GM23338 (cell line): ENCODE data around the gene POLR2L. TPM values are rescaled to one million over a fixed set of nuclear protein-coding genes. Genes with fewer than 3 reads are reported as not detected.

ENCODE experiments used
- ATAC-seq: fragments of 200-7000 bp; cut with Tn5 transposase; 3 replicates; pipeline ENCODE4 v1.9.1; 2020
- DNase-seq: peaks from one replicate; pipeline ENCODE4 v3.0.0-alpha.2; 2015; ENCODE audit warnings: low spot score
- H2AFZ ChIP-seq: fragments of 200-600 bp; sonication (generic); 2 replicates; pipeline ENCODE4 v1.8.0; 2016; ENCODE audit warnings: antibody characterized with exemption, mild to moderate bottlenecking, moderate library complexity
- H3F3A ChIP-seq: fragments of 200-600 bp; sonication (generic); replicated peaks from 2 replicates; pipeline ENCODE4 v1.8.0; 2017; ENCODE audit warnings: antibody characterized with exemption, mixed run types, low read depth
- H3K27ac ChIP-seq: fragments of 200-600 bp; sonication (generic); 2 replicates; pipeline ENCODE4 v1.6.1; 2016; ENCODE audit warnings: low read depth
- H3K27me3 ChIP-seq: fragments of 200-600 bp; sonication (generic); 2 replicates; pipeline ENCODE4 v1.8.0; 2016; ENCODE audit warnings: mild to moderate bottlenecking, mixed run types, moderate library complexity; ENCODE audit not compliant: insufficient read depth
- H3K36me3 ChIP-seq: fragments of 200-600 bp; sonication (generic); 2 replicates; pipeline ENCODE4 v1.8.0; 2016; ENCODE audit warnings: mild to moderate bottlenecking; ENCODE audit not compliant: insufficient read depth
- H3K4me1 ChIP-seq: fragments of 200-600 bp; sonication (generic); 2 replicates; pipeline ENCODE4 v1.8.0; 2016; ENCODE audit warnings: mild to moderate bottlenecking, moderate library complexity; ENCODE audit not compliant: insufficient read depth
- H3K4me2 ChIP-seq: fragments of 200-600 bp; sonication (generic); 2 replicates; pipeline ENCODE4 v1.7.1; 2017; ENCODE audit warnings: mixed run types
- H3K4me3 ChIP-seq: fragments of 200-600 bp; sonication (generic); 2 replicates; pipeline ENCODE4 v1.6.1; 2016; ENCODE audit warnings: mixed run types
- H3K79me2 ChIP-seq: fragments of 200-600 bp; sonication (generic); replicated peaks from 2 replicates; pipeline ENCODE4 v1.8.0; 2017; ENCODE audit warnings: mild to moderate bottlenecking; ENCODE audit not compliant: insufficient read depth
- H3K9me2 ChIP-seq: fragments of 200-600 bp; sonication (generic); 2 replicates; pipeline ENCODE4 v1.8.0; 2017; ENCODE audit not compliant: insufficient read depth
- H4K20me1 ChIP-seq: fragments of 200-600 bp; sonication (generic); replicated peaks from 2 replicates; pipeline ENCODE4 v1.8.0; 2017; ENCODE audit warnings: mild to moderate bottlenecking; ENCODE audit not compliant: insufficient read depth
- H3K27ac Mint-ChIP-seq: 2 replicates; pipeline ENCODE4 v1.8.0; 2020; ENCODE audit warnings: inconsistent platforms, mild to moderate bottlenecking, moderate library complexity, mixed read lengths
- H3K27me3 Mint-ChIP-seq: 3 replicates; pipeline ENCODE4 v1.8.0; 2022; ENCODE audit warnings: low read depth, mild to moderate bottlenecking, moderate library complexity, mixed read lengths, inconsistent platforms; ENCODE audit not compliant: insufficient read depth, poor library complexity
- H3K36me3 Mint-ChIP-seq: 3 replicates; pipeline ENCODE4 v1.8.0; 2021; ENCODE audit warnings: low read depth, mild to moderate bottlenecking, inconsistent platforms, moderate library complexity, mixed read lengths
- H3K4me1 Mint-ChIP-seq: 3 replicates; pipeline ENCODE4 v1.8.0; 2020; ENCODE audit warnings: mild to moderate bottlenecking, inconsistent platforms, mixed read lengths
- H3K4me3 Mint-ChIP-seq: 3 replicates; pipeline ENCODE4 v1.8.0; 2021; ENCODE audit warnings: moderate library complexity, mild to moderate bottlenecking, inconsistent platforms, mixed read lengths
- H3K9me3 Mint-ChIP-seq: 3 replicates; pipeline ENCODE4 v1.8.0; 2020; ENCODE audit warnings: moderate library complexity, mild to moderate bottlenecking, inconsistent platforms, mixed read lengths
- CREB1 ChIP-seq: fragments of 250-450 bp; sonication (Bioruptor Pico); IDR thresholded peaks from 2 replicates; pipeline ENCODE4 v1.5.0; 2020; ENCODE audit warnings: low read depth, mild to moderate bottlenecking, moderate library complexity
- CTCF ChIP-seq, 2 experiments: fragments of 200-600 bp in 1 of 2; sonication (generic) in 1 of 2; conservative IDR thresholded peaks; 2 replicates each; pipeline versions ENCODE4 v1.5.1 to v1.6.1; 2016 to 2017; ENCODE audit warnings: antibody characterized with exemption in 2 of 2, low read depth in 2 of 2, mild to moderate bottlenecking in 2 of 2, moderate library complexity in 1 of 2
- EZH2 ChIP-seq: fragments of 200-600 bp; sonication (generic); IDR thresholded peaks from one replicate; pipeline ENCODE4 v1.8.0; 2017; ENCODE audit warnings: antibody characterized with exemption, mild to moderate bottlenecking, low read depth; ENCODE audit not compliant: unreplicated experiment
- EZH2phosphoT487 ChIP-seq: fragments of 200-600 bp; sonication (generic); IDR thresholded peaks from one replicate; pipeline ENCODE4 v1.8.1; 2018; ENCODE audit warnings: antibody characterized with exemption; ENCODE audit not compliant: unreplicated experiment
- JUNB ChIP-seq: IDR thresholded peaks from one replicate; pipeline ENCODE4 v1.6.1; 2016; ENCODE audit warnings: antibody characterized with exemption; ENCODE audit not compliant: unreplicated experiment
- NANOG ChIP-seq: IDR thresholded peaks from 2 replicates; pipeline ENCODE4 v1.6.1; 2016; ENCODE audit warnings: antibody characterized with exemption, borderline replicate concordance
- POLR2AphosphoS5 ChIP-seq: IDR thresholded peaks from 2 replicates; pipeline ENCODE4 v1.6.1; 2016; ENCODE audit warnings: antibody characterized with exemption, low read depth
- ZNF114 ChIP-seq: fragments of 250-450 bp; sonication (Bioruptor Pico); IDR thresholded peaks from 2 replicates; pipeline ENCODE4 v1.5.0; 2020; ENCODE audit warnings: mild to moderate bottlenecking, moderate library complexity
- polyA plus RNA-seq: library from polyadenylated mRNA; unstranded; fragments of >200 nt; fragmentation: Nextera tagmentation; extraction: Ambion mirVana; gene quantifications from 2 replicates; pipeline ENCODE4 v1.2.1, GENCODE V29; 2016
- total RNA-seq: library from RNA; depleted of rRNA; stranded (reverse); fragments of >200 nt; shearing (Covaris generic); gene quantifications from 2 replicates; pipeline ENCODE4 v1.2.3, GENCODE V29; 2014

Gene POLR2L
- total and polyA plus RNA-seq, 2 experiments from 2014 or later: 32.2 to 369 TPM

- Histone ChIP-seq H3K36me3 (peaks cover 6% of the 10 kb centered on the region; the same call in 1 of the 2 replicates), H3K4me3 (no peak overlapping the region), H3K27me3 (no peaks in the 10 kb centered on the region), H3K9me2 (no peaks in the 10 kb centered on the region), H3K79me2 (peaks cover 19% of the 10 kb centered on the region), H3F3A (peaks cover 20% of the 10 kb centered on the region; the same call in 1 of the 2 replicates), H3K4me2 (no peak overlapping the region), H2AFZ (no peak overlapping the region), H3K4me1 (peaks cover 9% of the 10 kb centered on the region), H4K20me1 (peaks cover 33% of the 10 kb centered on the region), H3K27ac (no peak overlapping the region)
- DNase-seq: no peak
- Mint-ChIP-seq H3K27ac (no peak overlapping the region), H3K4me3 (no peak overlapping the region; the same call in 2 of the 3 replicates), H3K36me3 (peaks cover 38% of the 10 kb centered on the region), H3K9me3 (no peaks in the 10 kb centered on the region), H3K27me3 (peaks cover 22% of the 10 kb centered on the region), H3K4me1 (peaks cover 21% of the 10 kb centered on the region)
- TF ChIP-seq CTCF (conservative IDR thresholded peaks at IDR 0.05; ENCODE audit: low read depth in 2 of 2) (no peak), EZH2phosphoT487 (no peak), POLR2AphosphoS5 (0 out of 2 replicates have a peak, but pooled peaks have one; percentile 2), JUNB (no peak), CREB1 (CRISPR knock-in tag) (no peak), NANOG (no peak)
- no peak for ATAC-seq
Measured at GRCh38 chr11:839280-839623, 3.1 kb downstream of the POLR2L start.

GRCh38 chr11:838441-839279, 3.7 kb downstream of the POLR2L start:
- Histone ChIP-seq H3K4me1 (peaks cover 15% of the 10 kb centered on the region), H3F3A (peaks cover 26% of the 10 kb centered on the region), H3K27me3 (no peaks in the 10 kb centered on the region), H2AFZ (no peak overlapping the region), H4K20me1 (peaks cover 38% of the 10 kb centered on the region), H3K27ac (0 out of 2 replicates have a peak overlapping the region, but pooled peaks have one; percentile 26), H3K79me2 (peaks cover 23% of the 10 kb centered on the region), H3K36me3 (peaks cover 6% of the 10 kb centered on the region; the same call in 1 of the 2 replicates), H3K9me2 (no peaks in the 10 kb centered on the region), H3K4me3 (no peak overlapping the region), H3K4me2 (no peak overlapping the region)
- Mint-ChIP-seq H3K4me3 (no peak overlapping the region), H3K36me3 (peaks cover 38% of the 10 kb centered on the region), H3K9me3 (no peaks in the 10 kb centered on the region), H3K27me3 (peaks cover 25% of the 10 kb centered on the region), H3K4me1 (peaks cover 27% of the 10 kb centered on the region), H3K27ac (no peak overlapping the region)
- DNase-seq (peak; percentile 79), ATAC-seq (peak; percentile 17)
- no peak for TF ChIP-seq ZNF114 (CRISPR knock-in tag)
- TF ChIP-seq CTCF (conservative IDR thresholded peaks at IDR 0.05; ENCODE audit: low read depth in 2 of 2): peak; percentile 33 to 41
- TF ChIP-seq POLR2AphosphoS5: peak; percentile 56; the same call in 1 of the 2 replicates
- TF ChIP-seq EZH2: no peak
